ENCODE results near the gene KCNQ1. TPM values are rescaled to one million over a fixed set of nuclear protein-coding genes. Genes with fewer than 3 reads are reported as not detected.

KCNQ1 gene
- total RNA-seq, 1 donor: 1.1 TPM

DNA sequence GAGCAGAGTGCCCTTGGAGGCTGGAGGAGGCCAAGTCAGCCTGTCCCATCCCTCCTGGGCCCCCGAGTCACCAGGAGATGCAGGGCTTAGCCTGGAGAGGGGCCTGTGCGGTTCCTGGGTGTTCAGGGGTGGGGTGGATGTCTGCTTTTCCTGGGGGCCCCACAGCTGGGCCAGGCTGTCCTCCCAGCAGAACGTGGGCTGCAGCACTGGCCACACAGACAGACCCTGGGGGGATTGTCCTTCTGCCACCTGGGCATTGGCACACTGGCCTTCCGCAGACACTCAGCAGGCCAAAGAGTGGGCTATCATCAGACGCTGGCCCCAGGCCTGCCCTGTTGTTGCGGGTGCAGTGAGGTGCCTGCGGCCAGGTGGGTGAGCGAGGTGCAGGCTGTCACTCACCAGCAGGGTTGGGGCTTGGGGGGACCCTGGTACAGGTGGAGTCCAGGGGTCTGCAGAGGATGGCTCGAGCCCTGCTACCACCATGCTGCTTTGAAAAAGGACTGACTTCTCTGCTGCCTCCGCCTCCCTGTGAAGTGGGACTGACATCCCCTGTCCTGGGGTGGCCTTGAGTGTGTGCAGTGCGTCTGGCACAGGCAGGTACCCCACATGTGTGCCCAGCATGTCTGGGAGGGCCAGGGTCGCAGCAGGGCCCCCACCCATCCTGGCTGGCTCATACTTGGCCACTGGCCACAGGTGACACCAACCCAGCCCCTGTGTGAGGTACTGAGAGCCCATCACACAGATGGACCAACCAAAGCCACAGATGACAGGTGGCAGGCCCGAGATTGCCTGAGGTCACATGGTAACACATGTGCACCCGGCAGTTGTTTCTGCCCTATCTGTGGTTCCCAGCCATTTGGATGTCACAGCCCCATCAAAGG lies 294.0 kb downstream of the KCNQ1 start:
- DNase-seq (ENCODE audit: low read depth in 2 of 3, low spot score in 2 of 3): peak in 1 of 3 donors; percentile 17

DNA sequence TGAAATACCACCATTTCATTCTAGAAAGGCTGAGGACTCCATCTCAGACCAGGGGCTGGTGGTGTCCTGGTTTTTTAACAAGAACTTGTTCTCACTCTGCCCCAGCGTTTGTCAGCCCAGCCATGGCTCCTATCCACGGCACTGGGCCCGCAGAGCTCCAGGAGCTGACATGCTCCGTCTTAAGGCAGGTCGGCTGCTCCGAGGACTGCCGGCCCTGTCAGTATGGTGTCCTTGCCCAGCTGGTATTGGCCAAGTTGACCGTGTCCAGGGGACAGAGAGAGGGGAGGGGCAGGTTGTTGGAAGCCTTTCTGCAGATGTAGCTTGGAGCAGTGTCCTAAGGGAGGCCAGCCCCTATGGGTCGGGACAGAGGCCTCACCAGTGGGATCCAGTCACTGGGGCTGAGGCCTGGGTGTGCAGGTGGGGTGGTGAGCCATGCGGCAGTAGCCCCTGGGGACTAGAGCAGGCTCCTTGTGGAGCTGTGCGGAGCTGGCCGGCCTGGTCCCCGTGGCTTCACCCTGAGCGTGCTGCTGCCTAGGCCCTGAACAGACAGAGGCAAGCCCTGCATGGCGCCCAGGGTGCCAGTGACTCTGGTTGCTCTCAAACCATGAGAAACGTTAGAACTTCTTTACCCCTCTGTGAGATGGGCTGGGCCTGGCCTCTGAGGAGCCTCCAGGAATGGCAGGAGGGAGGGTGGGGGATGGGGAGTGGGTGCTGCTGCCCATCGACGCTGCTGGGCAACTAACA lies 294.9 kb downstream of the KCNQ1 start:
- DNase-seq (ENCODE audit: low read depth in 2 of 3, low spot score in 2 of 3): no peak

DNA sequence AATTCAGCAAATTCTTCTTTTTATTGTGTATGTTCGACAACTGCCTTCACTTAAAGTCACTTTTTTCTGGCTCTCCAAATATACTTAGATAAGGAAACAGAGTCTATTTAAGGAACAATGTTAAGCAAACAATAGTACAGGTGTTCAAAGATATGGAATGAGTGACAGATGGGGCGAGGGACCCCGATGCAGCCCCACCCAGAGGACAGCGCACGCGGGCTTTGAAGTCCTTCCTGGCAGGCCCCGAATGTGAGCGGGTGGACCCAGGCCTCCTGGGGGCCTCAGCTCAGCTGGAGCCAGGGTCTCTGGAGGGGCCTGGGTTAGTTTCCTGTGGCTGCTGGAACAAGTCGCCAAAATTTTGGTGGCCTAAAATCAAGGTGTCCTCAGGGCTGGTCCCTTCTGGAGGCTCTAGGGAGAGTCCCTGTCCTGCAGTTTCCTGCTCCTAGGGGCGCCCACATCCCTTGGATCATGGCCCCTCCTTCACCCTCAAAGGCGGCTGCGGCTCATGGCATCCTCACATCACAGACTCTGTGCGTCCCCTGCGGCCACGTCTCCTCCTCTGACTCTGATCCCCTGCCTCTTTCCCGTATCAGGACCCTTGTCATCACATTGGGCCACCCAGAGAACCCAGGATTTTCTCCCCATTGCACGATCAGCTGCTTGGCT lies 295.6 kb downstream of the KCNQ1 start:
- DNase-seq (ENCODE audit: low read depth in 2 of 3, low spot score in 2 of 3): peak in 1 of 3 donors; percentile 10

DNA sequence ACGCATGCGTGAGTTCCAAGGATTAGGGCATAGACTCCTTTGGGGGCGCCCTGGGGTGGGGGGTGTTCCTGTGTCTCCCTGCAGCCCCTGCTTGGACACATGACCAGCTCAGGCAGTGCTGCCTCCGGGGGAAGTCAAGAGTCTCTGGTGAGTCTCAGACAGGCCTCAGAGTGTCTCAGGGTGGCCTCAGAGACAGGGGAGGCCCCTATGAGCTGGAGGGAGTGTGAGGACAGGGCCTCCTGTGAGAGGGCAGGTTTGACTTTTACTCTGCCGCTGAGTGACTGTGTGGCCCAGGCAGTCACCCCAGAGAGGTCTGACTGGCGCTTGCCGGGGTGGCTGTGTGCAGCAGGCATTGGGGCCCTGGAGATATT lies 296.2 kb downstream of the KCNQ1 start:
- no peak for DNase-seq (ENCODE audit: low read depth in 2 of 3, low spot score in 2 of 3)

DNA sequence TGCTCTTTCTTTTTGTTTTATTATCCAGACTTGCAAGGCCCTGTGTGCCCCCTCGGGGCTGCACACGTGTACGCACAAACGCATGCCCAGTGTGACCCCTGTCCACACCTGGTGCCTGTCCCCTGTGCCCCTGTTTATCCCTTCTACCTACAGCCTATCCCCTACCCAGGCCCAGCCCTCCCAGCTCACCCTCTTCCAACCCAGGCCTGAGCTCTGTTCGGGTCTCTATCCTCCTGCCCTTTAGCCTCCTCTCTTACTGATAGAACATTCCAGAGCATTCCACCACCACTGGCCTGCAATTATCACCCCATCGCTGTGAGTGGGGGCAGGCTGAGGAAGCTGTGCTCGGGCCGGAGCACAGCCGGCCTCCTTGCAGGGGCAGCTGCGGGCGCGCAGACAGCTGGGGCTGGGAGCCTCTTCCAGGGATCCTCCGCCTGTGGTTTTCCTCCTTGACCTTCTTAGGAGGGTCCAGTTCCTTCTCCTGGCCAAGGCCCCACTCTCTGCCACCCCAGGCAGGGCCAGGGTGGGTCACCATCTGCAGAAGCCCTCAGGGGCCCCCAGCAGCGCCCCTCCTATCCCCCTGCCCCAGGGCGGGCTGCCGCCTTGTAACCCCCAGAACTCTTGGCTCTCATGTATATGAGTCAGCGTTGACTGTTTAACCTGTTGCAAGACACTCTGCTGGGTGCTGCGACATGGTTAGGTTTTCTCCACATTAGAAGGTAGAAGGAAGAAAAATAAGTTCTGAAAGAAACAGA lies 296.7 kb downstream of the KCNQ1 start:
- DNase-seq (ENCODE audit: low read depth in 2 of 3, low spot score in 2 of 3): peak in 2 of 3 donors; percentile 30 to 54

DNA sequence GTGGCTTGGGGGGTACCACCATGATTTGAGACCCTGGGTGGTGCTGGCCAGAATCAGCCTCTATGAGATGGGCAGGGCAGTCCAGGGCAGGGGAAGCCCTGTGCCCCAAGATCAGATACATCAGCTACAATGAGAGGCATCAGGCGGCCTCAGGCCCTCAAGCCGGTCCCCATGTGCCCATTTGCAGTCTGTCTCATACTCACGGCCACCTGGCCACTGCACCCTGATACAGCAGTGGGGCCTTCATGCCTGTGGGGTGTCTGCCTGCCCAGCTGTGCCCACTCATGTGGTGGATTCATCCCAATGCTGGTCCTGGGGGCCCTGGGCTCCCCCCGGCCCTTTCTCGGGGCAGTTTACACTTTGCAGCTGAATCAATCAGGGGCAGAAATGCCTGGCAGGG lies 297.4 kb downstream of the KCNQ1 start:
- DNase-seq (ENCODE audit: low read depth in 2 of 3, low spot score in 2 of 3): no peak

DNA sequence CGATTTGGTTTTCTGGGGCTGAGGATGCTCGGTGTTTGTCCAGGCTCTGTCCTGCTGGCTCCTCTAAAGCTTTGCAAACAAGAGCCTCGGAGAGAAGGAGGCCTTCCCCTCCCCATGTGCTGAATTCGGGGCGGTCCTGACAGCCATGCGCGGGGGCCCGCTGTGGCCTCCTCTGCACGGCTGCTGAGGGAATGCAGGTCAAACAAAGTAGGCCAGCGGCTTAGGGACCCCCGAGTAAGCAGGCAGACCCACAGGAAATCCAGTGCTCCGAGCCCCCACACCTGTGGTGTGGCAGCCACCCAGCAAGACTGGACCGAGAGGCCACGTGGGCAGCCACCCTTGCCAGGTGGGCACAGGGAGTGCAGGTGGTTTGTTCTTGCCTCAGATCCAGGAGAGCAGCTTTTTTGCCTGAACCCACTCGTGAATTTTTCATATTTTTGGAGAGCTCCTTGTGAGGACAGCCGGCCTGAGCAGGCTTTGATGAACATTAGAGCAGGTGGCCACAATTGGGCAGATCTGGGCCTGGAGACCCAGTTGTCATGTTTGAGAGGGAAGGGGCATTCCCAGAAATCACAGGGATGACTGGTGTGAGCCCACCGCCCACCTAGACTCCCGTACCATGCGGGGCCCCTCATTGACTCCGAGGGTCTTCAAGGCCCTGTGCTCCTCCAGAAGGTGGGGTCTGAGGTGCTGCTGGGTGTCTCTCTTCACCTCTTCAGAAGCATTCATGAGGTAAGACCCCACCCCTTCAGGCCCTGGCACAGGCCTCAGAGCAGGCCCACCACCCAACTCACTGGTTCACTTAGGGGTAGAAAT lies 298.0 kb downstream of the KCNQ1 start:
- DNase-seq (ENCODE audit: low read depth in 2 of 3, low spot score in 2 of 3): no peak

DNA sequence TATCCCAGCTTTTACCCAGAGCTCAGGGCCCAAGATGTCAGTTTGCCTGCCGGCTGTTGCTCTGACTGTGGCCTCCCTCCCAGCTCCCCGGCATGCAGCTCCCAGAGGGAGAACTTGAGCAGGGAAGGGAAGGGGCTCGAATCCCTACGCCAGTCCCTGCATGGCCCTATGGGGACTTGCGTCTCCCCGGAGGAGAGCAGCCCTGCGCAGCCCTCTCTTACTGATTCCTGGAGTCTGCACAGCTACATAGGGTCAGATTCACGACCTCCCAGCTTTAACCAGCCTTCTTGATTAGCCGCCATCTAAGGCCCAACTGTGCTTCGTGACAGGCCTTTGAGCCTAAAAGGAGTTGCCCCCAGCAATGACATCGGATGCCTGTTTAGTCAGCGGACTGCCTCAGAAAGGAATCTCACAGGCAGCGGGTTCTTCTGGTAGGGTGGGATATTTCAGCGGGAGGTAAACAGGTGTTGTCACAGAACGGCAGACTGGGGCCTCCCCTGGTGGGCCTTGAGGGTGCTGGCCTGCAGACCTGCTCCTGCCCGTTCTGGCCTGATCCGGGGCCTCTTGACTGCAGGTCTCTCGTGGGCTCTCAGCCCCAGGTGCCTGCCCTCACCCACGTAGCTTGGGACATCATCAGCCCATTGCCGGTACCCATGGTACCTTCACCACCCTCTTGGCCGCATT lies 298.8 kb downstream of the KCNQ1 start:
- DNase-seq (ENCODE audit: low read depth in 2 of 3, low spot score in 2 of 3): no peak

DNA sequence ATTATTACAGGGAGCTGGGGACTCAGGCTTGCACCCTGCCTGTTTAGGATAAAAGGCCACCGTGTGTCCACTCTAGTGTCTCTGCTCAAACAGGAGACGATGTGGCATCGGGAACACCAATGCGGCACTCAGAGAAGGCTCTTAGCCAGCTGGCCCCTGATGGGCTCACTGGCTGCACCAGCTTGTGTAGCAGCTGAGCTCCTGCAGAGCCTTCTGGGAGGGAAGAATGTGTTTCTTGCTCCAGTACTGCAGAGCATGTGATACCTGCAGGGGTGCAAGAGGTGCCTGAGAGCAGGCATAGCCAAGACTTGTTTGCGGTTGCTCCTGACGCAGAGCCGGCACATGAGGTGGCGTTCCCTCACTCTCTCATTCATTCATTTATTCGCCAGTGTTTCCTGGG lies 299.4 kb downstream of the KCNQ1 start:
- no peak for DNase-seq (ENCODE audit: low read depth in 2 of 3, low spot score in 2 of 3)

DNA sequence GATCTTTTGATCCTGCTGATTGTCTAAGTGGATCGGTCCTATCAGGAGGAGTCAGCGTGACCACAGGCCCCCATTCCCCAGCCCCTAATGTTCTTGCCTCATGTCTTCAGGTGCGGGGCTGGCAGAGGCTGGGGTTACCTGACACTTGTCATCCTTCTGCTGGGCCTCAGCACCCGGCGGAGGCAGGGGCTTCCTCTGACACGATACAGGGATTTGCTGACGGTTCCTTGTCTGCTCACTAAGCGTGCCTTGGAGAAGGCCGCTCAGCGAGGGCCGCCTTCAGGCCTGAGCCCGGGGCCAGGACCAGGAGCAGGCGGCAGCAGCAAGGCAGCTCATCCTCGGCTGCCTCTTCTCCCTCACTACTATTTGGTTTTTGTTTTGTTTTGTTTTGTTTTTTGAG lies 300.7 kb downstream of the KCNQ1 start:
- no peak for DNase-seq (ENCODE audit: low read depth in 2 of 3, low spot score in 2 of 3)

DNA sequence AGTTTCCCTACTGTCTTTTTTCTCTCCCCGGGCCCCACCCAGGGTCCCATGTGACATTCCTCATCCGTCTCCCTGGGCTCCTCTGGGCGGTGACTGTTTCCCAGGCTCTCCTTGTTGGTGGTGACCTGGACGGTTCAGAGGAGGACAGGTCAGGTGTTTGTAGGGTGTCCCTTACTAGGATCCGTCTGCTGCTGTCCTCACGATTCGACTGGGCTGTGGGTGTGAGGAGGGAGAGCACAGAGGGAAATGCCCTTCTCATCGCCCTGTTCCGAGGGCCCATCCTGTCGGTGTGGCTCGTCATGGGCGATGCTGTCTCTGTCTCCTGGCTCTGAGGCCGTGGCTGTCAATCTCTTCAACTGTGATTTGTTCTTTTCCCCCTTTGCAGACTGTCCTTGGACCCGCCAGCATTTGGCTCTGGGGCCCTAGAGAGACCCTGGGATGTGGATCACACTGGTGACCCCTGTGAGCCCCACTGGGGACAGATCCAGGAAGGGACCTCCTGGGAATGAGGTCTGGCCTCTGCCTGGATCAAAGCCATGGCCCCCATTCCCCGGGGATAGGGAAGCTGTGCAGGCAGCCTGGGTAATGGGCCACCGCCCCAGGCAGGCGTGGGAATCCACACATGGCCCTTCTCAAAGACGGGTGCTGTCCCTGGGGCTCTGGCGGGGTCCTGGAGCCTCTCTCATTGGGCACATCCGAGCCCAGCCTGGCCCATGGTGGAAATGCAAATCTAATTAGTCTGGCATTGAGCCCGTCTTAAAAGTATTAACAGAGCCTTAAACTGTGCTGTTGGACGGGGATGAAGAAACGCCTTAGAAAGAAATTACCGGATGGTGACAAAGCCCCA lies 301.8 kb downstream of the KCNQ1 start:
- DNase-seq (ENCODE audit: low read depth in 2 of 3, low spot score in 2 of 3): no peak

DNA sequence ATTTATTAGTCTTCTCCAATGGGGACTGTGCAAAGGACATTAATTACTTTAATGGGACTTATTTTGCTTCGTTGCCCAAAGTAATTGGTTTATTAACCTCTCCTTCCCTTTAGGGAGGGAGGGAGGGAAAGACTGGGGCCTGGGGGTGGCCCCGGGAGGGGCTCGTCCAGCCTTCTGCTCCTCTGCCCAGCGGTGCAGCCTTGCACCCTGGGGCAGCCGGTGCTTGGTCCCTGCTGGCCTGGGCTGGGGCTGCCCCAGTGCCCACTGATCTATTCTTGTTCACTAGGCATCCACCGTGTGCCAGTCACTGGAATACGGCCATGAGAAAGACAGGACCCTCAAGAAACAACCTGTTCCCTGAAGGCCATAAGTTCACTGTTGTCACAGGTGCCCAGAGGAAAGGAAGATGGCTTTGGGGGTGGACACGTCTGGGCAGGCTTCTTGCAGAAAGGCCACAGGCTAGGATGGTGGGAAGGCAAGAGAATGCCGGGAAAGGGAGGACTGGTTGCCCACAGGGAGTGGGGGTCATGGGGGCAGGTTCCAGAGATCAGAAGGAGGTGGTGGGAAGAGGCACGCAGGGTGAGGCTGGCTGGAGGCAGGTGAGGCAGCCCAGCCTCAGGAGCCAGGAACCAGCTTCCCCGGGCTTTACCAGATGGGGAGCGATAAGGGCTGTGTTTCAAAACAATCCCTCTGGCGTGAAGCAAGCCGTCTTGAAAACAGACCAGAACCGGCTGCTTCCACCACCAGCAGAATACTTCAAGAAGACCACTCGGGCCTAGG lies 302.6 kb downstream of the KCNQ1 start:
- no peak for DNase-seq (ENCODE audit: low read depth in 2 of 3, low spot score in 2 of 3)

DNA sequence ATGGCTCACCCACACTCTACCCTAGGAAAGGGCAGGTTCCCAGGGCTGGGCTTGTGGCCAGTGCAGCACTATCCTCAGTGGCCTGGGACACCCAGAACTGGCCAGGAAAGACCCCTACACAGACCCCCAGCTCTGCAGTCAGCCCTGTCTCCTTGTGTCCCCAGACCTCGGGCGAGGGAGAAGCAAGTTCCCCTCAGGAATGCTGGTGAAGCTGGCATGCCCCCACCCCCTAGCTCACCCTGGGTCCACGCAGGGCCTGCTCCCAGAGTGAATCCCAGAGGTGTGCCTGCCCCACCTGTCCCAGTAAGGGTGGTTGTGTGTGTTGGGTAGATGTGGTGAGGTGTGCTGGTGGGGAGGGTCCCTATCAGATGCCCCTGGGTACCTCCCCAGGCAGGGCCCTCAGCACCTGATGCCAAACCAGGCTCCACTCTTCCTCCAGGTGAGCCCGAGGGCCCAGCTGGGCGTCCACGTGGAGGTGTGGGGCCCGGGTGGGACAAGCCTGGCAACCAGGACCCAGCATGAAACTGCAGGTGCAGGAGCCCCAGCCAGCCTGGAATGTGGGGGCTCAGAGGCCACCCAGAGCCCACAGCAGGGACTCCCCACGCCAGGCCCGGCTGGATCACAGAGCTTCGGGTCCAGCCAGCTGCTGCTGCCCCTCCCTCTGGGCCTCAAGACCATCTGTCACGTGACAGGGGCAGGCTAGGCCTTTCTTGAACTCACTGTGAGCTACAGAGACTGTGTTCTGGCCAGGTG lies 303.4 kb downstream of the KCNQ1 start:
- DNase-seq (ENCODE audit: low read depth in 2 of 3, low spot score in 2 of 3): no peak

DNA sequence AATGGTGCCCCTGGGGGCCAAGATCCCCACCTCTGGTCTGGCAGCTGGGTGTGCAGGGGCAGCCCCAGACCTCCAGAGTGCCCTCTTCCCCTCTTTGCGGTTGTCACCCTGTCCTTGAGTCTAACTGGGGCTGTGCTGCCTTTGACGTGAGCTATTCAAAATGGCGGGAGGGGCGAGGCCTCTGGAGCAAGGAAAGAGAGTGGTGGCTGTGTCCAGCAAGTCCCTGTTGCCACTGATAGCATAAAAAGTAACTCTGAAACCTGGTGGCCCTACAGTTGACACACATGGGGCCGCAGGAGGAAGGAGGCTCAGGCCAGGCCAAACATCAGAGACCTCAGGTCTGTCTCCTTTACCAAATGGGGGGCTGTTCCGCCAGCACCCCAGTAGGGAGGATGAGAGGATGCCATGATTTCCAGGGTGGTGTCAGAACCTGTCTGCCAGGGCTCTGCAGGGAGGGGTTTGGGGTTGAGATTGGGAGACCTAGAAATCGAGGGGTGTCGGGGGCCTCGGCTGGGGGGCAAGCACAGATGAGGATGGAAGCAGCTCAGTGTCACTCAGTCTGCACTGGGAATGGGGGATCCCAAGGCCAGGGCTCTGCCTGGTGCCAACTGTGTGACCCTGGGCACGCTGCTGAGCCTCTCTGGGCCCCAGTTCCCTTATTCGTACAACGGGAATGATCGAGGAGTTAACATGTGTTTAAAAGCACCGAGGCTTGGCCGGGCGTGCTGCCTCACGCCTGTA lies 304.2 kb downstream of the KCNQ1 start:
- DNase-seq (ENCODE audit: low read depth in 2 of 3, low spot score in 2 of 3): no peak

DNA sequence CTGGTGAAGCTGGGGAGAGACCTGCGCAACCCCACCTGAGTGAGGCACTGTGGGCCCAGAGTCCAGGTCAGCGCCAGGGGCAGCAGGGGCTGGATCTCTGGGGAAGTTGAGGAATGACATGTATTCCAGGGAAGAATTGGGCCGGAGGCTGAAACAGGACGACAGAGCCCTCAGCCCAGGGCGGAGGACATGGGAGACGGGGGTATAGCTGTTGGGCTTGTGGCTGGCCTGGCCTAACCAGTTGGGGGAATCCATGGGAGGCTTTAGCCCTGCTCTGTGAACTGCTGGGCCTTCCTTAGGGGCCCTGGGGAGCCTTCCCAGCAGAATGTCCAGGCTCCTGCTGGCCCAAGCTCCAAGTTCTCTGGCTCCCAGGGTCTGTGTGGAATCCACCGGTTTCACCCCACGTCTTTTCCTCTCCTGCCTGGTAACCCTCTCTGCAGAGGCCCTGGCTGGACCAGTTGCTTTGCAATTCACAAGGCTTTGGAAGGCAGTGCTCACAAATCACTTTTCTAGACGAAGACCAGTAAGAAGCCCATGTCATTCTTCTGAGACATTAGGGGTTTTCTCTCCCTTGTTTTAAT lies 305.4 kb downstream of the KCNQ1 start:
- DNase-seq (ENCODE audit: low read depth in 2 of 3, low spot score in 2 of 3): no peak
